IMR-90 (cell line): ENCODE results near the gene NACC2. TPM values are rescaled to one million over a fixed set of nuclear protein-coding genes. Genes with fewer than 3 reads are reported as not detected.

Source experiments
- ATAC-seq: fragments of 200-7000 bp; cut with Tn5 transposase; 2 replicates; pipeline ENCODE4 v1.9.1; 2020; ENCODE audit warnings: low read depth, mild to moderate bottlenecking, moderate library complexity
- BruUV-seq: library from RNA; stranded (reverse); fragments of 400-500 nt; replicated peaks from 2 replicates; lab custom pipeline; 2021; lab: Mats Ljungman, UMichigan
- CTCF ChIA-PET: fragments of 300-600 bp; formaldehyde crosslinking; extraction: SDS; loops from one replicate; lab custom pipeline; 2021; ENCODE audit warnings: antibody characterized with exemption; lab: Yijun Ruan, JAX
- POLR2A ChIA-PET: fragments of 300-600 bp; sonication (Branson Sonifier 250); formaldehyde crosslinking; loops from one replicate; lab custom pipeline; 2022; ENCODE audit warnings: antibody characterized with exemption; ENCODE audit not compliant: unreplicated experiment; lab: Charles Lee
- DNase-seq: peaks from one replicate; pipeline ENCODE4 v3.0.0; 2013
- H2AFZ ChIP-seq: replicated peaks from 2 replicates; pipeline ENCODE3; 2013; ENCODE audit warnings: low read length, mild to moderate bottlenecking; ENCODE audit not compliant: poor library complexity
- H2AK5ac ChIP-seq: 2 replicates; pipeline ENCODE4 v1.6.1; 2013; ENCODE audit warnings: low read depth, low read length, inconsistent platforms
- H2AK9ac ChIP-seq: replicated peaks from 2 replicates; pipeline ENCODE3; 2013; ENCODE audit warnings: mild to moderate bottlenecking, low read depth, low read length, moderate library complexity; ENCODE audit not compliant: poor library complexity
- H2BK120ac ChIP-seq: 2 replicates; pipeline ENCODE4 v1.6.1; 2013; ENCODE audit warnings: low read depth, low read length, inconsistent platforms
- H2BK15ac ChIP-seq: 3 replicates; pipeline ENCODE4 v1.6.1; 2013; ENCODE audit warnings: low read depth, low read length, inconsistent platforms
- H2BK20ac ChIP-seq: 2 replicates; pipeline ENCODE4 v1.6.1; 2013; ENCODE audit warnings: low read depth, mild to moderate bottlenecking, inconsistent platforms, low read length, moderate library complexity
- H2BK5ac ChIP-seq: 2 replicates; pipeline ENCODE4 v1.6.1; 2013; ENCODE audit warnings: mild to moderate bottlenecking, low read depth, low read length, inconsistent platforms; ENCODE audit not compliant: poor library complexity, severe bottlenecking
- H3K14ac ChIP-seq: replicated peaks from 2 replicates; pipeline ENCODE4 v1.6.1; 2013; ENCODE audit warnings: low read depth, low read length, inconsistent platforms
- H3K18ac ChIP-seq: 2 replicates; pipeline ENCODE4 v1.6.1; 2013; ENCODE audit warnings: low read depth, low read length, control low read depth
- H3K23ac ChIP-seq: 2 replicates; pipeline ENCODE4 v1.6.1; 2013; ENCODE audit warnings: low read depth, low read length, inconsistent platforms
- H3K27ac ChIP-seq: 2 replicates; pipeline ENCODE4 v1.5.1; 2013; ENCODE audit warnings: mild to moderate bottlenecking, control low read depth, low read length; ENCODE audit not compliant: insufficient read depth
- H3K27me3 ChIP-seq: 2 replicates; pipeline ENCODE4 v1.6.1; 2013; ENCODE audit warnings: low read length; ENCODE audit not compliant: control insufficient read depth, insufficient read depth
- H3K36me3 ChIP-seq: 2 replicates; pipeline ENCODE4 v1.6.1; 2013; ENCODE audit warnings: low read length, mixed read lengths; ENCODE audit not compliant: control insufficient read depth, insufficient read depth
- H3K4ac ChIP-seq: 2 replicates; pipeline ENCODE4 v1.6.1; 2013; ENCODE audit warnings: low read depth, low read length, inconsistent platforms
- H3K4me1 ChIP-seq: 2 replicates; pipeline ENCODE4 v1.6.1; 2013; ENCODE audit warnings: low read length, mixed read lengths; ENCODE audit not compliant: control insufficient read depth, insufficient read depth
- H3K4me2 ChIP-seq: 2 replicates; pipeline ENCODE4 v1.6.1; 2013; ENCODE audit warnings: low read depth, mild to moderate bottlenecking, control low read depth, low read length, moderate library complexity
- H3K4me3 ChIP-seq: 2 replicates; pipeline ENCODE4 v1.5.1; 2013; ENCODE audit warnings: low read depth, mild to moderate bottlenecking, control low read depth, low read length, moderate library complexity; ENCODE audit not compliant: insufficient read depth
- H3K56ac ChIP-seq: 2 replicates; pipeline ENCODE4 v1.6.1; 2013; ENCODE audit warnings: low read length, inconsistent platforms; ENCODE audit not compliant: insufficient read depth; ENCODE audit errors: extremely low read depth
- H3K79me1 ChIP-seq, 2 experiments: 2 replicates each; pipeline ENCODE4 v1.6.1; 2013; ENCODE audit warnings: low read length in 2 of 2, inconsistent platforms in 1 of 2, low read depth in 1 of 2
- H3K9ac ChIP-seq: 2 replicates; pipeline ENCODE4 v1.6.1; 2013; ENCODE audit warnings: low read depth, low read length, control low read depth
- H3K9me1 ChIP-seq: 2 replicates; pipeline ENCODE4 v1.6.1; 2013; ENCODE audit warnings: low read length, inconsistent platforms; ENCODE audit not compliant: insufficient read depth
- H3K9me3 ChIP-seq: 2 replicates; pipeline ENCODE4 v1.6.1; 2013; ENCODE audit warnings: low read length; ENCODE audit not compliant: control insufficient read depth, insufficient read depth
- H4K20me1 ChIP-seq: 2 replicates; pipeline ENCODE4 v1.6.1; 2013; ENCODE audit warnings: low read length, inconsistent platforms; ENCODE audit not compliant: insufficient read depth
- H4K5ac ChIP-seq: 2 replicates; pipeline ENCODE4 v1.6.1; 2013; ENCODE audit warnings: mild to moderate bottlenecking, low read depth, low read length, control low read depth
- H4K8ac ChIP-seq, 2 experiments: 2 replicates each; pipeline ENCODE4 v1.6.1; 2013; ENCODE audit warnings: low read depth in 2 of 2, low read length in 2 of 2, control low read depth in 1 of 2, inconsistent platforms in 1 of 2
- H4K91ac ChIP-seq: 2 replicates; pipeline ENCODE4 v1.6.1; 2013; ENCODE audit warnings: low read depth, low read length, inconsistent platforms; ENCODE audit not compliant: insufficient read depth
- CEBPB ChIP-seq: IDR thresholded peaks from 2 replicates; pipeline ENCODE4 v1.6.1; 2012; ENCODE audit warnings: low read depth, low read length, improper control_type of control experiment
- CHD1 ChIP-seq: IDR thresholded peaks from 2 replicates; pipeline ENCODE4 v1.6.1; 2012; ENCODE audit warnings: low read depth, low read length, improper control_type of control experiment
- FOS ChIP-seq: fragments of 150-350 bp; IDR thresholded peaks from 2 replicates; pipeline ENCODE4 v1.6.1; 2016; ENCODE audit warnings: low read depth, low read length
- MAZ ChIP-seq: IDR thresholded peaks from 2 replicates; pipeline ENCODE4 v1.6.1; 2012; ENCODE audit warnings: low read depth, mild to moderate bottlenecking, low read length, improper control_type of control experiment, moderate library complexity, borderline replicate concordance
- RAD21 ChIP-seq: IDR thresholded peaks from 2 replicates; pipeline ENCODE4 v1.6.1; 2012; ENCODE audit warnings: low read length, improper control_type of control experiment
- RCOR1 ChIP-seq: IDR thresholded peaks from 2 replicates; pipeline ENCODE4 v1.6.1; 2012; ENCODE audit warnings: mild to moderate bottlenecking, low read length, improper control_type of control experiment; ENCODE audit not compliant: insufficient replicate concordance
- RFX5 ChIP-seq: IDR thresholded peaks from 2 replicates; pipeline ENCODE4 v1.8.0; 2012; ENCODE audit warnings: low read depth, mild to moderate bottlenecking, low read length, moderate library complexity
- SMC3 ChIP-seq: fragments of 150-350 bp; IDR thresholded peaks from 2 replicates; pipeline ENCODE4 v1.6.1; 2016; ENCODE audit warnings: low read depth, mild to moderate bottlenecking, antibody characterized with exemption, low read length, moderate library complexity
- WGBS, 2 experiments: methylation state at CpG; one replicate each; pipeline versions ENCODE4 v1.1.5 to v1.1.7; 2013; ENCODE audit warnings: missing lambda C conversion rate in 2 of 2; ENCODE audit not compliant: insufficient read length in 1 of 2; ENCODE audit errors: extremely low coverage in 2 of 2; 5-methylcytosine and 5-hydroxymethylcytosine counted together
- dilution Hi-C: fragments of 300-500 bp; cut with HindIII; formaldehyde crosslinking; loops from one replicate; pipeline ENCODE4 v1.14.3; 2018; ENCODE audit warnings: low sequenced_read_pairs; ENCODE audit not compliant: unreplicated experiment
- in situ Hi-C: fragments of 300-500 bp; cut with MboI; formaldehyde crosslinking; loops from 3 replicates; pipeline ENCODE4 v1.14.3; 2019; ENCODE audit warnings: low sequenced_read_pairs, inconsistent platforms, mixed read lengths
- intact Hi-C: fragments of 100-400 bp; cut with micrococcal nuclease; formaldehyde crosslinking; loops from 2 replicates; pipeline ENCODE4 v1.10.0; 2022
- polyA plus RNA-seq, 3 experiments: library from polyadenylated mRNA; depleted of rRNA; stranded (reverse); fragments of >200 nt; gene quantifications; 2 replicates each; pipeline ENCODE4 v1.2.3, GENCODE V29; 2012; ENCODE audit warnings: low replicate concordance in 1 of 3
- total RNA-seq: library from RNA; depleted of rRNA; stranded (reverse); fragments of >200 nt; gene quantifications from 2 replicates; pipeline ENCODE4 v1.2.3, GENCODE V29; 2012
- TF ChIP-seq, protein P1 (sequence below): fragments of 150-350 bp; IDR thresholded peaks from 2 replicates; pipeline ENCODE4 v1.6.1; 2016; ENCODE audit warnings: low read depth, mild to moderate bottlenecking, low read length, moderate library complexity, borderline replicate concordance
- TF ChIP-seq, protein P2 (sequence below): fragments of 150-350 bp; IDR thresholded peaks from 2 replicates; pipeline ENCODE4 v1.6.1; 2017; ENCODE audit warnings: mild to moderate bottlenecking, antibody characterized with exemption, low read length, low read depth

Gene NACC2
- total and polyA plus RNA-seq, 2 of the 4 experiments (the other 2 are of a cell fraction), result 7.9 to 19.0 TPM

DNA sequence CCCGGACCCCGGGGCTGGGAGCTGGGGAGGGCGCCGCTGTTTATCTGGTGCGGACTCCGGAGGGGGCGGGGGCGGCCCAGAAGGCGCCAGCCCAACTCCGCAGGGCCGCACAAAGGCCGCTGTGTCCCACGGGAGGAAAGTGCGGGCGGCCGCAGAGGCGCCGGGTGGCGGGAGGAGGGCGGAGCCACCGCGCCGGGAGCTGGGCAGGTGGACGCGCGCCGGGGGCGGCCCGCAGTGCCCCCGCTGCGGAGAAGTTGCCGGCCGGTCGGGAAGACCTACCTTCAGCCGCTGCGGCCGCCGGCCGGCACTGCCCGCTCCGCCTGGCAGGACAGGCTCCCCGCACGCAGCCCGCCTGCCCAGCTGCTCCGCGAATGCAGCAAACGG lies 43.6 kb downstream of the NACC2 start:
- Histone ChIP-seq H3K4me1 (peaks cover 21% of the 10 kb centered on the region), H2BK120ac (peak overlapping the region; percentile 64), H2AFZ (peak overlapping the region; percentile 86), H3K23ac (no peak overlapping the region; the same call in 1 of the 2 replicates), H3K9ac (peak overlapping the region; percentile 61; the same call in 1 of the 2 replicates), H3K14ac (0 out of 2 replicates have a peak overlapping the region, but pooled peaks have one; percentile 21), H2AK5ac (no peak overlapping the region), H2BK20ac (no peak overlapping the region), H3K4me3 (peak overlapping the region; percentile 44), H4K8ac (peak overlapping the region in 1 of 2 experiments; percentile 61; a peak in 1 of 4 replicates), H3K4ac (peak overlapping the region; percentile 78), H2AK9ac (peak overlapping the region; percentile 90), H3K9me1 (peaks cover 20% of the 10 kb centered on the region; the same call in 1 of the 2 replicates), H3K4me2 (peak overlapping the region; percentile 14), H3K27me3 (no peaks in the 10 kb centered on the region), H3K9me3 (no peaks in the 10 kb centered on the region), H2BK5ac (peak overlapping the region; percentile 79), H3K27ac (peak overlapping the region; percentile 31), H4K20me1 (peaks cover 58% of the 10 kb centered on the region), H3K79me1 (peaks cover 16 to 80% of the 10 kb centered on the region in 2 experiments), H3K36me3 (peaks cover 21% of the 10 kb centered on the region), H3K56ac (no peak overlapping the region), H3K18ac (no peak overlapping the region), H2BK15ac (no peak overlapping the region), H4K91ac (peak overlapping the region; percentile 75; the same call in 1 of the 2 replicates), H4K5ac (no peak overlapping the region)
- 0% methylated on average over 17 of the region's 47 CpGs; no CpG with 5 or more reads in 1 of the 2 experiments for WGBS, 2 experiments
- intact Hi-C loops (loop anchor here (5.0 kb wide), 1 partner anchor 56 kb away; no protein-coding TSS in a partner anchor), dilution Hi-C loops (no loop called here), in situ Hi-C loops (no loop called here)
- BruUV-seq, result no TSS peak
- ChIA-PET CTCF (interaction anchor here (0.6 to 1.4 kb wide), 6 partner anchors 11 to 96 kb away, joined by 3 to 5 read pairs (median 4); no protein-coding TSS in a partner anchor), POLR2A (interaction anchor here (0.7 kb wide), 1 partner anchor 39 kb away, joined by 8 read pairs; no protein-coding TSS in a partner anchor)
- TF ChIP-seq MAZ (no peak), FOS (no peak), RFX5 (no peak), SMC3 (no peak), CEBPB (no peak), CHD1 (no peak), RCOR1 (no peak), RAD21 (no peak)
- TF ChIP-seq, protein P1, sequence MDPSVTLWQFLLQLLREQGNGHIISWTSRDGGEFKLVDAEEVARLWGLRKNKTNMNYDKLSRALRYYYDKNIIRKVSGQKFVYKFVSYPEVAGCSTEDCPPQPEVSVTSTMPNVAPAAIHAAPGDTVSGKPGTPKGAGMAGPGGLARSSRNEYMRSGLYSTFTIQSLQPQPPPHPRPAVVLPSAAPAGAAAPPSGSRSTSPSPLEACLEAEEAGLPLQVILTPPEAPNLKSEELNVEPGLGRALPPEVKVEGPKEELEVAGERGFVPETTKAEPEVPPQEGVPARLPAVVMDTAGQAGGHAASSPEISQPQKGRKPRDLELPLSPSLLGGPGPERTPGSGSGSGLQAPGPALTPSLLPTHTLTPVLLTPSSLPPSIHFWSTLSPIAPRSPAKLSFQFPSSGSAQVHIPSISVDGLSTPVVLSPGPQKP, result no peak
- TF ChIP-seq, protein P2, sequence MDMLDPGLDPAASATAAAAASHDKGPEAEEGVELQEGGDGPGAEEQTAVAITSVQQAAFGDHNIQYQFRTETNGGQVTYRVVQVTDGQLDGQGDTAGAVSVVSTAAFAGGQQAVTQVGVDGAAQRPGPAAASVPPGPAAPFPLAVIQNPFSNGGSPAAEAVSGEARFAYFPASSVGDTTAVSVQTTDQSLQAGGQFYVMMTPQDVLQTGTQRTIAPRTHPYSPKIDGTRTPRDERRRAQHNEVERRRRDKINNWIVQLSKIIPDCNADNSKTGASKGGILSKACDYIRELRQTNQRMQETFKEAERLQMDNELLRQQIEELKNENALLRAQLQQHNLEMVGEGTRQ, result no peak
- DNase-seq, result no peak
- ATAC-seq, result peak; percentile 20
